Psoas muscle (tissue), 8 donors: ENCODE measurements around the gene YAF2. TPM values are rescaled to one million over a fixed set of nuclear protein-coding genes. Genes with fewer than 3 reads are reported as not detected.

Experiments used
- ATAC-seq, 4 donors: fragments of 200-7000 bp; cut with Tn5 transposase; one replicate each; pipeline ENCODE4 v1.9.1; 2020; ENCODE audit warnings: moderate library complexity in 3 of 4, mild to moderate bottlenecking in 2 of 4
- DNase-seq, 2 donors: peaks; one replicate each; pipeline ENCODE4 v3.0.0-alpha.2; 2020
- H3K27ac ChIP-seq: fragments of 200-600 bp; one replicate; pipeline ENCODE4 v1.8.0; 2022
- H3K27me3 ChIP-seq, 3 donors: fragments of 200-600 bp in 1 of 3; one replicate each; pipeline versions ENCODE4 v1.6.1 to v1.8.0; 2013 to 2022; ENCODE audit warnings: low read length in 2 of 3, mild to moderate bottlenecking in 2 of 3, moderate library complexity in 1 of 3; ENCODE audit not compliant: insufficient read depth in 3 of 3
- H3K36me3 ChIP-seq, 2 donors: fragments of 200-600 bp in 1 of 2; one replicate each; pipeline versions ENCODE4 v1.6.1 to v1.8.0; 2013 to 2022; ENCODE audit warnings: low read depth in 1 of 2, mild to moderate bottlenecking in 1 of 2, moderate library complexity in 1 of 2; ENCODE audit not compliant: insufficient read depth in 1 of 2
- H3K4me1 ChIP-seq: fragments of 200-600 bp; one replicate; pipeline ENCODE4 v1.8.0; 2022
- H3K4me3 ChIP-seq: fragments of 200-600 bp; one replicate; pipeline ENCODE4 v1.8.0; 2022; ENCODE audit warnings: mild to moderate bottlenecking
- H3K9me3 ChIP-seq: fragments of 200-600 bp; one replicate; pipeline ENCODE4 v1.8.0; 2022
- CTCF ChIP-seq: fragments of 200-600 bp; IDR thresholded peaks from one replicate; pipeline ENCODE4 v1.8.0; 2022; ENCODE audit warnings: antibody characterized with exemption
- WGBS, 3 donors: extraction: QIAGEN DNeasy Blood & Tissue Kit; methylation state at CpG; one replicate each; pipeline versions ENCODE4 v1.1.6 to v1.1.7; 2013; 5-methylcytosine and 5-hydroxymethylcytosine counted together
- intact Hi-C, 2 donors: fragments of 100-400 bp; cut with DNase I; formaldehyde crosslinking; loops; one replicate each; pipeline versions ENCODE4 v1.11.0 to v1.14.2; 2022
- polyA plus RNA-seq, 3 donors: library from polyadenylated mRNA; stranded (reverse); fragments of 200-250 nt; gene quantifications; one replicate each; pipeline ENCODE4 v1.2.3, GENCODE V29; 2013
- total RNA-seq, 4 donors: library from RNA; stranded (reverse); fragmentation: NEBNext Ultra II Directional in 2 of 4; extraction: Animal tissue kit (Norgen Biotek cat#: 25700) in 2 of 4; gene quantifications; one replicate each; pipeline versions ENCODE4 v1.2.1 to v1.2.4, GENCODE V29; 2021 to 2023
- donor health status: healthy with polysubstance abuse.
- donor health status: DM: no; HTN: no; CAD: no; lungs with moderate emphysema.
- donor health status: Bipolar disorder and iron deficiency.
- donor health status: healthy.
- donor health status: DM: yes; HTN: yes; CAD: no.
- donor health status: DM: no; HTN: no; CAD: no.
- donor health status: DM: no; HTN: no; CAD: no.
- donor health status: DM: yes; HTN: yes; CAD: no.

The YAF2 gene
- total and polyA plus RNA-seq, 7 donors, result 12.2 to 99.2 (median 50.9) TPM

- Histone ChIP-seq H3K27ac (no peak overlapping the region), H3K9me3 (no peaks in the 10 kb centered on the region), H3K4me3 (no peak overlapping the region), H3K36me3 (no peaks in the 10 kb centered on the region), H3K4me1 (peaks cover 14% of the 10 kb centered on the region), H3K27me3 (no peaks in the 10 kb centered on the region)
- WGBS, 3 donors, result 39 to 59% (median 39%) methylated on average over 5 of the region's 5 CpGs
- intact Hi-C loops, result loop anchor here in 1 of 2 donors (10.0 kb wide), 1 partner anchor 250 kb away; no protein-coding TSS in a partner anchor
- no peak for ATAC-seq
- no peak for TF ChIP-seq CTCF
- no peak for DNase-seq
These were observed 113.2 kb downstream of the YAF2 start for GRCh38 chr12:42124764-42125387.

- Histone ChIP-seq H3K9me3 (no peaks in the 10 kb centered on the region), H3K27ac (no peak overlapping the region), H3K36me3 (peaks cover 0 to 16% of the 10 kb centered on the region in 2 donors), H3K4me3 (no peak overlapping the region), H3K27me3 (no peaks in the 10 kb centered on the region), H3K4me1 (peaks cover 11% of the 10 kb centered on the region)
- DNase-seq (no peak), ATAC-seq (no peak)
- WGBS, 3 donors, result 61 to 66% (median 62%) methylated on average over 2 of the region's 2 CpGs
- TF ChIP-seq CTCF, result no peak
- intact Hi-C loops, result no loop called here
These were observed 118.9 kb downstream of the YAF2 start for GRCh38 chr12:42119085-42119633.

GRCh38 chr12:42118136-42118879 is 119.7 kb downstream of the YAF2 start:
- TF ChIP-seq CTCF, result no peak
- ATAC-seq (no peak), DNase-seq (no peak)
- peaks cover 0 to 16% of the 10 kb centered on the region in 2 donors for H3K36me3 ChIP-seq
- no peak overlapping the region for H3K4me3 ChIP-seq
- no peaks in the 10 kb centered on the region for H3K27me3 ChIP-seq
- H3K4me1 ChIP-seq, result peaks cover 8% of the 10 kb centered on the region
- WGBS, 3 donors, result 89 to 93% (median 93%) methylated on average over 5 of the region's 5 CpGs
- intact Hi-C loops, result no loop called here
- no peaks in the 10 kb centered on the region for H3K9me3 ChIP-seq
- no peak overlapping the region for H3K27ac ChIP-seq

GRCh38 chr12:42109031-42109430 is 129.0 kb downstream of the YAF2 start:
- Histone ChIP-seq H3K4me1 (no peaks in the 10 kb centered on the region), H3K27ac (no peak overlapping the region), H3K4me3 (no peak overlapping the region), H3K36me3 (peaks cover 0 to 16% of the 10 kb centered on the region in 2 donors), H3K9me3 (no peaks in the 10 kb centered on the region), H3K27me3 (no peaks in the 10 kb centered on the region)
- no peak for DNase-seq
- intact Hi-C loops, result no loop called here
- 91 to 95% (median 94%) methylated on average over 3 of the region's 3 CpGs for WGBS, 3 donors
- no peak for ATAC-seq
- no peak for TF ChIP-seq CTCF

Other genes with a start within 250 kb of the YAF2 start
- 1 to 10 TPM; 4.3 to 6.3 (median 5.1) TPM for gene GXYLT1, start 93.4 kb downstream of the YAF2 start, total RNA-seq
- 1 to 10 TPM; 1.3 to 2.9 (median 2.7) TPM for gene GXYLT1, start 93.4 kb downstream of the YAF2 start, polyA plus RNA-seq
- gene ZCRB1, start 87.8 kb upstream of the YAF2 start, total RNA-seq, result 10 to 100 TPM; 52.5 to 66.4 (median 57.5) TPM
- gene ZCRB1, start 87.8 kb upstream of the YAF2 start, polyA plus RNA-seq, result 10 to 100 TPM; 22.1 to 65.1 (median 35.0) TPM
- 10 to 100 TPM; 27.0 to 43.8 (median 30.2) TPM for gene PPHLN1, start 87.9 kb upstream of the YAF2 start, total RNA-seq
- gene PPHLN1, start 87.9 kb upstream of the YAF2 start, polyA plus RNA-seq, result 10 to 100 TPM; 25.7 to 52.9 (median 26.4) TPM